CD4-positive, alpha-beta T cell (primary cell): ENCODE measurements around the gene ZNF827. TPM values are rescaled to one million over a fixed set of nuclear protein-coding genes. Genes with fewer than 3 reads are reported as not detected.

Experiments used
- ATAC-seq: fragments of 200-7000 bp; cut with Tn5 transposase; one replicate; pipeline ENCODE4 v1.10.0; 2022; ENCODE audit warnings: mild to moderate bottlenecking; ENCODE audit not compliant: poor library complexity
- CTCF ChIA-PET: fragments of 350-600 bp; sonication (Branson Sonifier 250); formaldehyde crosslinking; loops from one replicate; lab custom pipeline; 2021; ENCODE audit warnings: antibody characterized with exemption, inconsistent platforms; lab: Charles Lee
- POLR2A ChIA-PET: fragments of 350-600 bp; sonication (Branson Sonifier 250); formaldehyde crosslinking; loops from one replicate; lab custom pipeline; 2021; ENCODE audit warnings: antibody characterized with exemption, inconsistent platforms; lab: Charles Lee
- DNase-seq, 14 experiments: peaks; one replicate each; pipeline ENCODE4 v3.0.0-alpha.2; 2013 to 2020; ENCODE audit warnings: mixed read lengths in 2 of 14
- H3K27ac ChIP-seq, 2 donors: one replicate each; pipeline versions ENCODE4 v1.5.1 to v1.7.0; 2013; ENCODE audit warnings: low read length in 2 of 2, low read depth in 1 of 2, mild to moderate bottlenecking in 1 of 2
- H3K27me3 ChIP-seq, 2 experiments: 1 replicate in 1 of 2; 2 replicates in 1 of 2; pipeline versions ENCODE4 v1.6.1 to v1.7.0; 2013; ENCODE audit warnings: low read length in 2 of 2, control low read depth in 1 of 2, mild to moderate bottlenecking in 1 of 2, moderate library complexity in 1 of 2; ENCODE audit not compliant: insufficient read depth in 2 of 2, control insufficient read depth in 1 of 2
- H3K36me3 ChIP-seq: one replicate; pipeline ENCODE4 v1.6.1; 2013; ENCODE audit warnings: low read length, control low read depth; ENCODE audit not compliant: insufficient read depth
- H3K4me1 ChIP-seq: one replicate; pipeline ENCODE4 v1.6.1; 2013; ENCODE audit warnings: low read length, control low read depth; ENCODE audit not compliant: insufficient read depth
- H3K4me3 ChIP-seq: one replicate; pipeline ENCODE4 v1.5.1; 2013; ENCODE audit warnings: mild to moderate bottlenecking, low read length, moderate library complexity
- H3K9me3 ChIP-seq, 2 experiments: 1 replicate in 1 of 2; 2 replicates in 1 of 2; pipeline versions ENCODE4 v1.6.1 to v1.7.0; 2013; ENCODE audit warnings: low read length in 2 of 2, mild to moderate bottlenecking in 2 of 2, control low read depth in 1 of 2, moderate library complexity in 1 of 2; ENCODE audit not compliant: control insufficient read depth in 1 of 2, insufficient read depth in 1 of 2
- H3K27ac Mint-ChIP-seq: one replicate; pipeline ENCODE4 v1.8.0; 2020; ENCODE audit warnings: mixed read lengths
- H3K27me3 Mint-ChIP-seq: one replicate; pipeline ENCODE4 v1.8.0; 2021; ENCODE audit warnings: mixed read lengths
- H3K36me3 Mint-ChIP-seq: one replicate; pipeline ENCODE4 v1.8.0; 2021; ENCODE audit warnings: low read depth, mixed read lengths
- H3K4me1 Mint-ChIP-seq: one replicate; pipeline ENCODE4 v1.8.0; 2021; ENCODE audit warnings: low read depth, mixed read lengths
- H3K4me3 Mint-ChIP-seq: one replicate; pipeline ENCODE4 v1.8.0; 2020; ENCODE audit warnings: mild to moderate bottlenecking, mixed read lengths
- H3K9me3 Mint-ChIP-seq: one replicate; pipeline ENCODE4 v1.8.0; 2020; ENCODE audit warnings: mixed read lengths
- CTCF ChIP-seq: fragments of 200-600 bp; IDR thresholded peaks from one replicate; pipeline ENCODE4 v1.8.0; 2022; ENCODE audit warnings: antibody characterized with exemption, mild to moderate bottlenecking
- intact Hi-C, 2 experiments: fragments of 100-400 bp; cut with DNase I in 1 of 2; cut with micrococcal nuclease in 1 of 2; formaldehyde crosslinking; loops; one replicate each; pipeline versions ENCODE4 v1.15.1 to v1.9.0; 2023 to 2025; cut with DNase I, micrococcal nuclease
- total RNA-seq, 174 experiments: library from RNA in 2 of 174; stranded (reverse) in 2 of 174; gene quantifications; one replicate each; pipeline ENCODE4 v1.2.3 and lab custom pipeline; 2021 to 2026

ZNF827 gene
- total RNA-seq, 2 experiments from 2014 or later, result 13.7 to 14.3 TPM

GRCh38 chr4:145825255-145825654 is 113.4 kb downstream of the ZNF827 start:
- H3K4me1 ChIP-seq, result peaks cover 4% of the 10 kb centered on the region
- no peak overlapping the region for H3K27ac ChIP-seq
- peaks cover 4% of the 10 kb centered on the region for H3K36me3 ChIP-seq
- no peaks in the 10 kb centered on the region for H3K9me3 ChIP-seq
- no peaks in the 10 kb centered on the region for H3K27me3 ChIP-seq
- no peaks in the 10 kb centered on the region for H3K9me3 Mint-ChIP-seq
- H3K27ac Mint-ChIP-seq, result no peak overlapping the region
- no peak overlapping the region for H3K4me3 ChIP-seq
- ChIA-PET POLR2A (interaction anchor here (1.0 kb wide), 1 partner anchor 113 kb away, joined by 3 read pairs; the partner anchor contains the start of gene ZNF827), CTCF (no interaction called here)
- intact Hi-C loops, result no loop called here
- peaks cover 45% of the 10 kb centered on the region for H3K36me3 Mint-ChIP-seq
- TF ChIP-seq CTCF, result no peak
- peaks cover 22% of the 10 kb centered on the region for H3K4me1 Mint-ChIP-seq
- no peaks in the 10 kb centered on the region for H3K27me3 Mint-ChIP-seq
- no peak for ATAC-seq
- DNase-seq, result no peak
- H3K4me3 Mint-ChIP-seq, result no peak overlapping the region

GRCh38 chr4:145824463-145824862 is 114.2 kb downstream of the ZNF827 start:
- TF ChIP-seq CTCF, result no peak
- peaks cover under 1% of the 10 kb centered on the region for H3K4me1 ChIP-seq
- intact Hi-C loops, result loop anchor here in 1 of 2 experiments (5.0 kb wide), 1 partner anchor 52 kb away; no protein-coding TSS in a partner anchor
- ATAC-seq (no peak), DNase-seq (no peak)
- no peaks in the 10 kb centered on the region for H3K9me3 ChIP-seq
- CTCF ChIA-PET, result no interaction called here
- H3K4me1 Mint-ChIP-seq, result peaks cover 14% of the 10 kb centered on the region
- no peaks in the 10 kb centered on the region for H3K27me3 ChIP-seq
- no peak overlapping the region for H3K27ac ChIP-seq
- no peak overlapping the region for H3K27ac Mint-ChIP-seq
- POLR2A ChIA-PET, result no interaction called here
- H3K27me3 Mint-ChIP-seq, result no peaks in the 10 kb centered on the region
- H3K36me3 Mint-ChIP-seq, result peaks cover 53% of the 10 kb centered on the region
- no peak overlapping the region for H3K4me3 Mint-ChIP-seq
- no peak overlapping the region for H3K4me3 ChIP-seq
- no peaks in the 10 kb centered on the region for H3K9me3 Mint-ChIP-seq
- peaks cover 4% of the 10 kb centered on the region for H3K36me3 ChIP-seq

GRCh38 chr4:145823743-145824142 is 114.9 kb downstream of the ZNF827 start:
- H3K9me3 ChIP-seq, result no peaks in the 10 kb centered on the region
- H3K36me3 ChIP-seq, result peaks cover 4% of the 10 kb centered on the region
- H3K36me3 Mint-ChIP-seq, result peaks cover 60% of the 10 kb centered on the region
- no peak for TF ChIP-seq CTCF
- H3K9me3 Mint-ChIP-seq, result no peaks in the 10 kb centered on the region
- no peak overlapping the region for H3K4me3 ChIP-seq
- ChIA-PET CTCF (no interaction called here), POLR2A (no interaction called here)
- intact Hi-C loops, result loop anchor here in 1 of 2 experiments (5.0 kb wide), 1 partner anchor 51 kb away; no protein-coding TSS in a partner anchor
- no peaks in the 10 kb centered on the region for H3K27me3 ChIP-seq
- H3K4me1 ChIP-seq, result no peaks in the 10 kb centered on the region
- H3K4me3 Mint-ChIP-seq, result no peak overlapping the region
- ATAC-seq, result no peak
- no peak overlapping the region for H3K27ac Mint-ChIP-seq
- H3K27ac ChIP-seq, result no peak overlapping the region
- H3K4me1 Mint-ChIP-seq, result peaks cover 7% of the 10 kb centered on the region
- no peak for DNase-seq
- no peaks in the 10 kb centered on the region for H3K27me3 Mint-ChIP-seq
